Peyer's patch (tissue), 4 donors: ENCODE measurements around the gene UBXN1.

Source experiments
- CTCF ChIP-seq, 6 experiments: fragments of 450-650 bp in 4 of 6; fragments of 200-600 bp in 2 of 6; sonication (generic) in 1 of 6; IDR thresholded peaks; one replicate each; pipeline ENCODE4 v1.5.1; 2017 to 2019; ENCODE audit warnings: antibody characterized with exemption in 6 of 6, mild to moderate bottlenecking in 3 of 6, moderate library complexity in 1 of 6
- POLR2A ChIP-seq, 2 donors: fragments of 450-650 bp; IDR thresholded peaks; one replicate each; pipeline ENCODE4 v1.5.1; 2017; ENCODE audit warnings: antibody characterized with exemption in 2 of 2, mild to moderate bottlenecking in 2 of 2, moderate library complexity in 2 of 2

GRCh38 chr11:62648185-62648966, 30.5 kb downstream of the UBXN1 start:
- TF ChIP-seq CTCF (IDR thresholded peaks at IDR 0.05) (no peak), POLR2A (IDR thresholded peaks at IDR 0.05) (no peak)
